GM12878 (cell line): Measurements from ENCODE around the gene KIAA0319L. TPM values are rescaled to one million over a fixed set of nuclear protein-coding genes. Genes with fewer than 3 reads are reported as not detected.

Source experiments
- ATAC-seq: fragments of 200-7000 bp; cut with Tn5 transposase; 3 replicates; pipeline ENCODE4 v1.9.1; 2020; ENCODE audit warnings: mild to moderate bottlenecking, moderate library complexity
- BruUV-seq: library from RNA; stranded (reverse); fragments of 400-500 nt; replicated peaks from 2 replicates; lab custom pipeline; 2021; lab: Mats Ljungman, UMichigan
- CTCF ChIA-PET: fragments of 300-600 bp; sonication (Branson Sonifier 250); formaldehyde crosslinking; extraction: SDS; loops from one replicate; lab custom pipeline; 2021; ENCODE audit warnings: inconsistent platforms; lab: Yijun Ruan, JAX
- POLR2A ChIA-PET: fragments of 350-600 bp; formaldehyde crosslinking; extraction: SDS; loops from one replicate; lab custom pipeline; 2021; ENCODE audit warnings: inconsistent platforms; lab: Charles Lee
- RAD21 ChIA-PET: fragments of 300-600 bp; sonication (Branson Sonifier 250); formaldehyde crosslinking; loops from one replicate; lab custom pipeline; 2023; ENCODE audit warnings: antibody characterized with exemption; ENCODE audit not compliant: unreplicated experiment; lab: Charles Lee
- SMC1A ChIA-PET: fragments of 300-600 bp; sonication (Branson Sonifier 250); formaldehyde crosslinking; loops from one replicate; lab custom pipeline; 2023; ENCODE audit not compliant: unreplicated experiment, uncharacterized antibody; lab: Charles Lee
- DNase-seq: peaks from one replicate; pipeline ENCODE4 v3.0.0-alpha.2; 2011; ENCODE audit warnings: low read depth, low spot score
- FAIRE-seq: peaks from 3 replicates; lab custom pipeline; 2011; peaks lifted over from hg19 to GRCh38; lab: Jason Lieb, UNC
- H2AFZ ChIP-seq: 2 replicates; pipeline ENCODE4 v1.6.0; 2011; ENCODE audit warnings: low read depth, low read length, control low read depth; ENCODE audit not compliant: control insufficient read depth
- H3K27ac ChIP-seq: 2 replicates; pipeline ENCODE4 v1.5.1; 2011; ENCODE audit warnings: control low read depth; ENCODE audit not compliant: control insufficient read depth, insufficient read depth
- H3K27me3 ChIP-seq, 2 experiments: replicated peaks in 1 of 2; 2 replicates each; pipeline versions ENCODE4 v1.6.0 to v1.6.1; 2011; ENCODE audit warnings: low read length in 1 of 2; ENCODE audit not compliant: control insufficient read depth in 2 of 2, insufficient read depth in 2 of 2
- H3K36me3 ChIP-seq, 2 experiments: 2 replicates each; pipeline ENCODE4 v1.5.1; 2011; ENCODE audit warnings: low read length in 1 of 2; ENCODE audit not compliant: control insufficient read depth in 2 of 2, insufficient read depth in 2 of 2
- H3K4me1 ChIP-seq: 2 replicates; pipeline ENCODE4 v1.6.1; 2011; ENCODE audit warnings: mild to moderate bottlenecking, low read length, moderate library complexity, mixed read lengths; ENCODE audit not compliant: control insufficient read depth, insufficient read depth
- H3K4me2 ChIP-seq: 2 replicates; pipeline ENCODE4 v1.6.0; 2011; ENCODE audit warnings: control low read depth; ENCODE audit not compliant: control insufficient read depth, insufficient read depth
- H3K4me3 ChIP-seq: fragments of 200-600 bp; sonication (generic); 2 replicates; pipeline ENCODE4 v1.5.1; 2016
- H3K79me2 ChIP-seq: 2 replicates; pipeline ENCODE4 v1.6.0; 2011; ENCODE audit warnings: low read length; ENCODE audit not compliant: control insufficient read depth, insufficient read depth
- H3K9ac ChIP-seq: 2 replicates; pipeline ENCODE4 v1.8.0; 2011; ENCODE audit warnings: low read length, control low read depth, mixed read lengths; ENCODE audit not compliant: control insufficient read depth, insufficient read depth
- H3K9me3 ChIP-seq: replicated peaks from 3 replicates; pipeline ENCODE4 v1.5.1; 2011; ENCODE audit warnings: mild to moderate bottlenecking, low read length; ENCODE audit not compliant: control insufficient read depth, insufficient read depth
- H4K20me1 ChIP-seq: 2 replicates; pipeline ENCODE4 v1.6.0; 2011; ENCODE audit not compliant: control insufficient read depth, insufficient read depth
- CBFB ChIP-seq: IDR thresholded peaks from 2 replicates; pipeline ENCODE4 v1.6.1; 2016; ENCODE audit warnings: antibody characterized with exemption, low read depth
- CBX3 ChIP-seq: fragments of 200-600 bp; sonication (generic); IDR thresholded peaks from 2 replicates; pipeline ENCODE4 v1.6.1; 2016; ENCODE audit warnings: low read depth, borderline replicate concordance
- CREB1 ChIP-seq: IDR thresholded peaks from 2 replicates; pipeline ENCODE4 v1.6.1; 2012; ENCODE audit warnings: low read depth, mild to moderate bottlenecking, inconsistent platforms
- EZH2 ChIP-seq: IDR thresholded peaks from 2 replicates; pipeline ENCODE4 v1.6.1; 2012; ENCODE audit warnings: low read depth, mild to moderate bottlenecking, control low read depth, inconsistent platforms, low read length, borderline replicate concordance; ENCODE audit not compliant: control insufficient read depth
- HDAC6 ChIP-seq: fragments of 200-600 bp; sonication (generic); IDR thresholded peaks from one replicate; pipeline ENCODE4 v1.8.0; 2017; ENCODE audit warnings: antibody characterized with exemption; ENCODE audit not compliant: unreplicated experiment
- NBN ChIP-seq: fragments of 450-650 bp; IDR thresholded peaks from 2 replicates; pipeline ENCODE4 v1.6.1; 2016
- NFYB ChIP-seq: IDR thresholded peaks from 2 replicates; pipeline ENCODE4 v1.6.1; 2011; ENCODE audit warnings: low read depth, mild to moderate bottlenecking, low read length, improper control_type of control experiment, moderate library complexity; ENCODE audit not compliant: insufficient read depth
- PML ChIP-seq: IDR thresholded peaks from 2 replicates; pipeline ENCODE4 v1.6.1; 2012; ENCODE audit warnings: low read length, inconsistent platforms
- RAD51 ChIP-seq: fragments of 450-650 bp; IDR thresholded peaks from 2 replicates; pipeline ENCODE4 v1.6.1; 2016; ENCODE audit warnings: moderate library complexity, mild to moderate bottlenecking, inconsistent platforms
- RFX5 ChIP-seq: IDR thresholded peaks from 2 replicates; pipeline ENCODE4 v1.6.1; 2011; ENCODE audit warnings: low read depth, low read length, improper control_type of control experiment
- RUNX3 ChIP-seq: IDR thresholded peaks from 2 replicates; pipeline ENCODE4 v1.6.1; 2012; ENCODE audit warnings: low read length, inconsistent platforms
- SMARCA5 ChIP-seq: fragments of 450-650 bp; IDR thresholded peaks from 2 replicates; pipeline ENCODE4 v1.6.1; 2017; ENCODE audit warnings: mild to moderate bottlenecking
- WGBS: methylation state at CpG from one replicate; pipeline ENCODE4 v1.1.6; 2016; ENCODE audit warnings: low lambda C conversion rate; ENCODE audit not compliant: insufficient replicate concordance, insufficient coverage; ENCODE audit errors: missing lambda C conversion rate; 5-methylcytosine and 5-hydroxymethylcytosine counted together
- in situ Hi-C: fragments of 300-500 bp; cut with MboI; formaldehyde crosslinking; loops from 9 replicates; pipeline ENCODE4 v1.14.3; 2018; ENCODE audit warnings: mixed read lengths
- intact Hi-C: fragments of 100-400 bp; cut with micrococcal nuclease; formaldehyde crosslinking; loops from one replicate; pipeline ENCODE4 v1.14.2; 2022; ENCODE audit not compliant: unreplicated experiment
- polyA plus RNA-seq, 11 experiments: library from polyadenylated mRNA; depleted of rRNA in 4 of 11; unstranded in 6 of 11; stranded (reverse) in 5 of 11; fragments of >200 nt; fragmentation: Nextera tagmentation in 4 of 11; fragmentation: Illumina TruSeq in 1 of 11; extraction: Ambion mirVana in 4 of 11; extraction: Trizol in 1 of 11; gene quantifications; 1 replicate in 1 of 11; 2 replicates in 10 of 11; pipeline versions ENCODE4 v1.2.1 to v1.2.3, GENCODE V29; 2011 to 2016; ENCODE audit warnings: inconsistent platforms in 2 of 11, missing spikeins in 2 of 11, low read depth in 1 of 11
- total RNA-seq, 4 experiments: library from RNA; depleted of rRNA in 3 of 4; stranded (reverse); fragments of >200 nt in 3 of 4; fragmentation: Illumina TruSeq in 1 of 4; extraction: Trizol in 1 of 4; gene quantifications; 2 replicates each; pipeline versions ENCODE4 v1.2.1 to v1.2.3, GENCODE V29; 2013 to 2021
- TF ChIP-seq, protein P1 (sequence below): fragments of 450-650 bp; formaldehyde crosslinking; IDR thresholded peaks from 2 replicates; pipeline ENCODE4 v1.4.0; 2020; ENCODE audit warnings: mild to moderate bottlenecking, moderate library complexity
- TF ChIP-seq, protein P2 (sequence below): fragments of 450-650 bp; formaldehyde crosslinking; IDR thresholded peaks from 2 replicates; pipeline ENCODE4 v1.4.0; 2022; ENCODE audit warnings: mild to moderate bottlenecking, moderate library complexity
- TF ChIP-seq, protein P3 (sequence below): fragments of 450-650 bp; IDR thresholded peaks from 2 replicates; pipeline ENCODE4 v1.6.1; 2016; ENCODE audit warnings: mild to moderate bottlenecking

The KIAA0319L gene
- total and polyA plus RNA-seq, 10 of the 15 experiments (the other 5 are each of a cell fraction or from before 2014, with no cell fraction given), result 2.6 to 57.8 (median 25.4) TPM

DNA sequence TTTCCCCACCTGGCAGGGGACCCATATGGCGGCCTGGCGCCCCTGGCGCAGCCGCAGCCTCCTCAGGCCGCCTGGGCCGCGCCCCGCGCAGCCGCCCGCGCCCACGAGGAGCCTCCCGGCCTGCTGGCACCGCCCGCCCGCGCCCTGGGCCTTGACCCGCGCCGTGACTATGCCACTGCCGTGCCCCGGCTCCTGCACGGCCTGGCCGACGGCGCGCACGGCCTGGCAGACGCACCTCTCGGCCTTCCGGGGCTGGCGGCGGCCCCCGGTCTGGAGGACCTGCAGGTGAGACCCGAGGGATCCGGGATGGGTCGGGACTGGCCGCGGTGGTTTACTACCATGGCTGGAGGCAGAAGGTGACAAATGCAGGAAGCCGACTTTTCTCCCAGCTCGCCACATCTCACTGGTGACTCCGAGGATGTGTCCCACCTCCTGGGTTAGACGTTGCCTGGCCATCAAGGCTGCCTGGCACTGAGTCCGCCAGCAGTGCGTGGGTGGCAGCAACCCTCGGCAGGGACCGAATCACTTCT lies 17.0 kb upstream of the KIAA0319L start:
- ChIA-PET POLR2A (no interaction called here), CTCF (interaction anchor here (1.0 kb wide), 1 partner anchor 142 kb away, joined by 3 read pairs; no protein-coding TSS in a partner anchor), RAD21 (no interaction called here), SMC1A (no interaction called here)
- Histone ChIP-seq H3K9me3 (no peaks in the 10 kb centered on the region), H3K27me3 (peaks cover 0 to 2% of the 10 kb centered on the region in 2 experiments; a peak in 2 of 4 replicates), H3K27ac (no peak overlapping the region), H3K79me2 (no peaks in the 10 kb centered on the region; the same call in 1 of the 2 replicates), H3K4me3 (no peak overlapping the region), H2AFZ (no peak overlapping the region), H4K20me1 (no peaks in the 10 kb centered on the region), H3K4me2 (no peak overlapping the region), H3K4me1 (peaks cover 16% of the 10 kb centered on the region), H3K36me3 (no peaks in the 10 kb centered on the region), H3K9ac (no peak overlapping the region)
- in situ Hi-C loops (no loop called here), intact Hi-C loops (no loop called here)
- no peak for ATAC-seq
- FAIRE-seq, result no peak
- DNase-seq, result no peak
- WGBS, result 89% methylated on average over 27 of the region's 48 CpGs
- no TSS peak for BruUV-seq
- TF ChIP-seq EZH2 (no peak), SMARCA5 (no peak), PML (no peak), CBFB (no peak), RAD51 (no peak), CBX3 (no peak), RUNX3 (no peak), HDAC6 (no peak), RFX5 (no peak), NFYB (no peak), CREB1 (no peak), NBN (no peak)
- TF ChIP-seq, protein P1, sequence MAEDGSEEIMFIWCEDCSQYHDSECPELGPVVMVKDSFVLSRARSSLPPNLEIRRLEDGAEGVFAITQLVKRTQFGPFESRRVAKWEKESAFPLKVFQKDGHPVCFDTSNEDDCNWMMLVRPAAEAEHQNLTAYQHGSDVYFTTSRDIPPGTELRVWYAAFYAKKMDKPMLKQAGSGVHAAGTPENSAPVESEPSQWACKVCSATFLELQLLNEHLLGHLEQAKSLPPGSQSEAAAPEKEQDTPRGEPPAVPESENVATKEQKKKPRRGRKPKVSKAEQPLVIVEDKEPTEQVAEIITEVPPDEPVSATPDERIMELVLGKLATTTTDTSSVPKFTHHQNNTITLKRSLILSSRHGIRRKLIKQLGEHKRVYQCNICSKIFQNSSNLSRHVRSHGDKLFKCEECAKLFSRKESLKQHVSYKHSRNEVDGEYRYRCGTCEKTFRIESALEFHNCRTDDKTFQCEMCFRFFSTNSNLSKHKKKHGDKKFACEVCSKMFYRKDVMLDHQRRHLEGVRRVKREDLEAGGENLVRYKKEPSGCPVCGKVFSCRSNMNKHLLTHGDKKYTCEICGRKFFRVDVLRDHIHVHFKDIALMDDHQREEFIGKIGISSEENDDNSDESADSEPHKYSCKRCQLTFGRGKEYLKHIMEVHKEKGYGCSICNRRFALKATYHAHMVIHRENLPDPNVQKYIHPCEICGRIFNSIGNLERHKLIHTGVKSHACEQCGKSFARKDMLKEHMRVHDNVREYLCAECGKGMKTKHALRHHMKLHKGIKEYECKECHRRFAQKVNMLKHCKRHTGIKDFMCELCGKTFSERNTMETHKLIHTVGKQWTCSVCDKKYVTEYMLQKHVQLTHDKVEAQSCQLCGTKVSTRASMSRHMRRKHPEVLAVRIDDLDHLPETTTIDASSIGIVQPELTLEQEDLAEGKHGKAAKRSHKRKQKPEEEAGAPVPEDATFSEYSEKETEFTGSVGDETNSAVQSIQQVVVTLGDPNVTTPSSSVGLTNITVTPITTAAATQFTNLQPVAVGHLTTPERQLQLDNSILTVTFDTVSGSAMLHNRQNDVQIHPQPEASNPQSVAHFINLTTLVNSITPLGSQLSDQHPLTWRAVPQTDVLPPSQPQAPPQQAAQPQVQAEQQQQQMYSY (CRISPR knock-in tag), result no peak
- TF ChIP-seq, protein P2, sequence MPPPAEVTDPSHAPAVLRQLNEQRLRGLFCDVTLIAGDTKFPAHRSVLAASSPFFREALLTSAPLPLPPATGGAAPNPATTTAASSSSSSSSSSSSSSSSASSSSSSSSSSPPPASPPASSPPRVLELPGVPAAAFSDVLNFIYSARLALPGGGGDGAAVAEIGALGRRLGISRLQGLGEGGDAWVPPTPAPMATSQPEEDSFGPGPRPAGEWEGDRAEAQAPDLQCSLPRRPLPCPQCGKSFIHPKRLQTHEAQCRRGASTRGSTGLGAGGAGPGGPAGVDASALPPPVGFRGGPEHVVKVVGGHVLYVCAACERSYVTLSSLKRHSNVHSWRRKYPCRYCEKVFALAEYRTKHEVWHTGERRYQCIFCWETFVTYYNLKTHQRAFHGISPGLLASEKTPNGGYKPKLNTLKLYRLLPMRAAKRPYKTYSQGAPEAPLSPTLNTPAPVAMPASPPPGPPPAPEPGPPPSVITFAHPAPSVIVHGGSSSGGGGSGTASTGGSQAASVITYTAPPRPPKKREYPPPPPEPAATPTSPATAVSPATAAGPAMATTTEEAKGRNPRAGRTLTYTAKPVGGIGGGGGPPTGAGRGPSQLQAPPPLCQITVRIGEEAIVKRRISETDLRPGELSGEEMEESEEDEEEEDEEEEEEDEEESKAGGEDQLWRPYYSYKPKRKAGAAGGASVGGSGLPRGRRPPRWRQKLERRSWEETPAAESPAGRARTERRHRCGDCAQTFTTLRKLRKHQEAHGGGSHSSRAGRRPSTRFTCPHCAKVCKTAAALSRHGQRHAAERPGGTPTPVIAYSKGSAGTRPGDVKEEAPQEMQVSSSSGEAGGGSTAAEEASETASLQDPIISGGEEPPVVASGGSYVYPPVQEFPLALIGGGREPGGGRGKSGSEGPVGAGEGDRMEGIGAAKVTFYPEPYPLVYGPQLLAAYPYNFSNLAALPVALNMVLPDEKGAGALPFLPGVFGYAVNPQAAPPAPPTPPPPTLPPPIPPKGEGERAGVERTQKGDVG (CRISPR knock-in tag), result no peak
- TF ChIP-seq, protein P3, sequence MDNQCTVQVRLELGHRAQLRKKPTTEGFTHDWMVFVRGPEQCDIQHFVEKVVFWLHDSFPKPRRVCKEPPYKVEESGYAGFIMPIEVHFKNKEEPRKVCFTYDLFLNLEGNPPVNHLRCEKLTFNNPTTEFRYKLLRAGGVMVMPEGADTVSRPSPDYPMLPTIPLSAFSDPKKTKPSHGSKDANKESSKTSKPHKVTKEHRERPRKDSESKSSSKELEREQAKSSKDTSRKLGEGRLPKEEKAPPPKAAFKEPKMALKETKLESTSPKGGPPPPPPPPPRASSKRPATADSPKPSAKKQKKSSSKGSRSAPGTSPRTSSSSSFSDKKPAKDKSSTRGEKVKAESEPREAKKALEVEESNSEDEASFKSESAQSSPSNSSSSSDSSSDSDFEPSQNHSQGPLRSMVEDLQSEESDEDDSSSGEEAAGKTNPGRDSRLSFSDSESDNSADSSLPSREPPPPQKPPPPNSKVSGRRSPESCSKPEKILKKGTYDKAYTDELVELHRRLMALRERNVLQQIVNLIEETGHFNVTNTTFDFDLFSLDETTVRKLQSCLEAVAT, result no peak
